ENCODE results near the gene MLH3.
A peak's percentile ranks its signal among the peaks of the same experiment; 100 is the strongest.

The MLH3 gene

DNA sequence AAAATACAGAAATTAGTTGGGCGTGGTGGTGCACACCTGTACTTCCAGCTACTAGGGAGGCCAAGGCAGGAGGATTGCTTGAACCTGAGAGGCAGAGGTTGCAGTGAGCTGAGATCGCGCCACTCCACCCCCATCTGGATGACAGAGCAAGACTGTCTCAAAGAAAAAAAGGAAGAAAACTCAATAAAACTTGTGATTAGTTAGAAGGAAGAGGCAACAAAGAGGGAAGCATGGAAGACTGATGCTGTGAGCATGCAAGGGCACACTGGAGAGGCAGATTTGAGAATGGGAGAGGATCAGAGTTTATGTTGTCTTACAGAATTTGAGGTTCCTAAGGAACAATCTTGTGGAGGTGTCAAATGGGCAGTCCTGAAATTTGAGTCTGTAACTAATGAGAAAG, 15.4 kb upstream of the MLH3 start:
- DNase-seq = no peak

- no peak for DNase-seq
Observed at GRCh38 chr14:75064205-75064567, 12.9 kb upstream of the MLH3 start.

- DNase-seq = peak; percentile 92
Observed at GRCh38 chr14:75063491-75064204, 12.4 kb upstream of the MLH3 start, which contains the start of gene ACYP1. ACYP1 (minus strand) TSS chr14:75064024; CDS start chr14:75063553, 471 bp downstream.

DNA sequence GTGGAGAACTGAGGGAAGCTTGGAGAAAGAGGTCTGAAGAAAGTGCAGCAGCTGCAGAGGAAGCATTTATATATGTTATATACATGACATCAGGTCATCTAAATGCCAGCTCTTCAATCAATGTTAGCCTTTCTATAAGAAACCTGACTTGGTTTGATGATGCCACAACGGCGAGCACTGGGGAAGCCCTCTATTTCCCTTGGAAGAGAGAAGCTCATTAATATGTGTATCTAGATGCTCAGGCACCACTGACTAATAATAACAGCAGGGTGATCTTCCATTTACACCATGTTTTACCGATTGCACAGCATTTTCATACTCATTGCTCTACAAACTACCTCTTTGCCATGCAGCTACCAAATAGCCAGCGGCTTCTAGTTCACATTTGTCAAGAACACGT, 11.7 kb upstream of the MLH3 start:
- no peak for DNase-seq

GRCh38 chr14:75060420-75060819, 9.2 kb upstream of the MLH3 start:
- DNase-seq = no peak

DNA sequence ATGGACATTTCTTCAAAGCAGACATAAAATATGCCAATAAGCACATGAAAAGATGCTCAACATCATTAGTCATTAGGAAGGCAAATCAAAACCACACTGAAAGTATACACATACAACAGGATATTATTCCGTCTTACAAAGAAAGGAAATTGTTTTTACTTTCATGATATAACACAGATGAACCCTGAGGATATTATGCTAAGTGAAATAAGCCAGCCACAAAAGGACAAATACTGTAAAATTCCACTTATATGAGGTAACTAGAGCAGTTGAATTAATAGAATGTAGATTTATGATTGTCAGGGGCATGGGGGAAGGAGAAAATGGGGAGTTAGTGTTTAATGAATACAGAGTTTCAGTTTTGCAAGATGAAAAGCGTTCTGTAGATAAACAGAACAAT, 8.4 kb upstream of the MLH3 start:
- DNase-seq = no peak

- no peak for DNase-seq
Observed at GRCh38 chr14:75054421-75054820, 3.2 kb upstream of the MLH3 start.

DNA sequence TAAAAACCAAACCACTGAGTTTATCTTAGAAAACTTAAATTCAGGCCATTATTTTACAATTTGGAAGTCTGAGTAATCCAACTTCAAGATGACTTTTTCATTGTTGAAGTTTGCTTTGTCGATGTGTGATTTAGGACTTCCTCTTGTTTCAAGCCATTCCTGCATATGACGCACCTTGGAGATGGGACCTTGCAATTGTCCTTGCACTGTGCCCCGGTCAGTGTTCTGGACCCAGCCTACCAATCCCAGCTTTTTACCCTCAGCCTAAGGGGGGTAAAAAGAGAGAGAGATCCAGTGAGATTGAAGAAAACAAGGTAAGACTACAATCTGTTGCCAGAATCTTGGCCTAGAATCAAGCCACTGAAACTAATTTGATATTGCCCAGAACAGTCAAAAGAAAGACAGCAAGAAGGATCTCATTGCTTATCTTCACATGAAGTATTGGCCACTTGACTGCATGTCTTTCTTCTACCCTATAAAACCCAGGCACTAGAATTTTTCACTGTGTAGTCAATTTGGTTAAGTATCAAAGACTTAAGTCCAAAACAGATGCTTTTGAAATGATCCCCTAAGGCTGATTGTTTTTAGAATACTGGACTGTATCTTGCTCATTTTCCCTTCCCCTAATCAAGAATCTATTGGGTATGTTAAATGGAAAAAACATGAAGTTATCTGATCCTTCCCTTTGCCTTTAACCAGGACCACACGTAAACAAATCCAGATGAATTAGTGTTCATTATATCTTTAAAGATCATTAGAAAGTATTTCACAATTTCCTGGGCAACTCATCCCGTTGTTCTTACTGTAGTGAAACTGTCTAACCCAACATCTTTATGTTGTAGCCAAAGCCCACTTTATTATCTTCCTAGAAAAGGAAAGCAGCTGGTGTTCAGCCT, 2.4 kb upstream of the MLH3 start:
- DNase-seq = no peak

DNA sequence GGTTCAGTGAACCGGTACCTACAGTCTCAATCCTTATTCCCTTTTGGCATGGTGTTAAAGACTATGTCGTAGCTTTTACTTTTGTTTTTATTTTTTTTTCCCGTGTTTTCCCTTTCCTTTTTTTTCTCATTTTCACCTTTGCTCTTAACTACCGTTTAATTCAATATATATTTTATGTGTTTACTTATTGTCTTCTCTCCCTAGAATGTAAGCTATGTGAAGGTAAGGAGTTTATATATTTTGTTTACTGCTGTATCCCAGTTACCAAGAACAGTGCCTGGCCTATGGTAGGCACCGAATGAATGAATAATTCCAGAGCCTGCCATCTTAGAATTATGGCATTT, 261 bp upstream of the MLH3 start:
- DNase-seq = no peak

- DNase-seq = no peak
Observed at GRCh38 chr14:75049731-75050201, 1.5 kb downstream of the MLH3 start.

DNA sequence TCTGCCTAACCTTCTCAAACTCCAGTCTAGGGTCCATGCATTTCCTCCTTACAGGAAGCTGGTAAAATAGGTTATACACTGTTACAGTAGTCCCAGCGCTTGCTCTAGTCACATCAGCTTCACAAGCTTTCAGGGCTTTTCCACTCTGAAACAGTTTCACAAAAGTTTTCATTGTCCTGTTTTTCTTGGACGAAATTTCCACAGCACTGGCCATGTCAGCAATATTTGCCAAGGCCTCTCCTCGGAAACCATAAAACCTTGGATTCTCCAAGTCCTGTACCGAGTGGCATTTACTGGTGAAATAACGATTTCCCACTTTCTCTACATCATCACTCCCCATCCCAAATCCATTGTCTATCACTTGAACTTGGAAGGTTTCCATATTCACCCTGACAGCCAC, 2.1 kb downstream of the MLH3 start:
- no peak for DNase-seq

GRCh38 chr14:75048101-75048500, 3.2 kb downstream of the MLH3 start:
- DNase-seq = no peak

DNA sequence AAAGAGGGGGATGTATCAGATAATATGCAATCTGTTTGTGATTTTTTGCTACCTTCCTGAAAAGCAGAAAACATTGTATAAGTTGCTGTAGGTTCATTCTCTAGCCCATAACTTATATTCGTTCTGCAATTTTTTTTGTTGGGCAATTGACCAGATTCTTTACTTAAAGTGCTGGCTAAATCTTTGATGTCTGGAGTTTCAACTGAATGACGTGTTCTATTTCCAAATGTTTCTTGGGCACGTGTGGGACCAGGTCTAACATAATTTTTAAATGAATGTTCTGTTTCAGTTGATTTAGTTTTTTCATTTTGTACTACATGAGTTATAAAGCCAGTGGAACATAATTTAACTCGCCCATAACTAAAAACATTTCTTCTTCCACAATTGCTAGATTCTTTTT, 3.8 kb downstream of the MLH3 start:
- DNase-seq = no peak

GRCh38 chr14:75046899-75047298, 4.4 kb downstream of the MLH3 start:
- no peak for DNase-seq

GRCh38 chr14:75046275-75046674, 5.0 kb downstream of the MLH3 start:
- no peak for DNase-seq

GRCh38 chr14:75044752-75045151, 6.5 kb downstream of the MLH3 start:
- no peak for DNase-seq

GRCh38 chr14:75044322-75044721, 6.9 kb downstream of the MLH3 start:
- no peak for DNase-seq

GRCh38 chr14:75042035-75042434, 9.2 kb downstream of the MLH3 start:
- DNase-seq = no peak

GRCh38 chr14:75041613-75042012, 9.7 kb downstream of the MLH3 start:
- no peak for DNase-seq

- no peak for DNase-seq
Observed at GRCh38 chr14:75040959-75041358, 10.3 kb downstream of the MLH3 start.

GRCh38 chr14:75040507-75040906, 10.8 kb downstream of the MLH3 start:
- no peak for DNase-seq

- DNase-seq = no peak
Observed at GRCh38 chr14:75032939-75033338, 18.3 kb downstream of the MLH3 start.

- no peak for DNase-seq
Observed at GRCh38 chr14:75030147-75030546, 21.1 kb downstream of the MLH3 start.

- DNase-seq = no peak
Observed at GRCh38 chr14:75025876-75026275, 25.4 kb downstream of the MLH3 start.

Data from COR-L47 (cell line).